Measurements from ENCODE around the gene MIF. TPM values are rescaled to one million over a fixed set of nuclear protein-coding genes. Genes with fewer than 3 reads are reported as not detected.

MIF gene
- total RNA-seq (168 and 283 TPM in 2 replicates), polyA plus RNA-seq (75.0 and 97.3 TPM in 2 replicates), polyA minus RNA-seq (ENCODE audit: low replicate concordance) (24.5 and 46.1 TPM in 2 replicates)
- polyA plus RNA-seq (2012) = 687 and 812 TPM in 2 replicates

DNA sequence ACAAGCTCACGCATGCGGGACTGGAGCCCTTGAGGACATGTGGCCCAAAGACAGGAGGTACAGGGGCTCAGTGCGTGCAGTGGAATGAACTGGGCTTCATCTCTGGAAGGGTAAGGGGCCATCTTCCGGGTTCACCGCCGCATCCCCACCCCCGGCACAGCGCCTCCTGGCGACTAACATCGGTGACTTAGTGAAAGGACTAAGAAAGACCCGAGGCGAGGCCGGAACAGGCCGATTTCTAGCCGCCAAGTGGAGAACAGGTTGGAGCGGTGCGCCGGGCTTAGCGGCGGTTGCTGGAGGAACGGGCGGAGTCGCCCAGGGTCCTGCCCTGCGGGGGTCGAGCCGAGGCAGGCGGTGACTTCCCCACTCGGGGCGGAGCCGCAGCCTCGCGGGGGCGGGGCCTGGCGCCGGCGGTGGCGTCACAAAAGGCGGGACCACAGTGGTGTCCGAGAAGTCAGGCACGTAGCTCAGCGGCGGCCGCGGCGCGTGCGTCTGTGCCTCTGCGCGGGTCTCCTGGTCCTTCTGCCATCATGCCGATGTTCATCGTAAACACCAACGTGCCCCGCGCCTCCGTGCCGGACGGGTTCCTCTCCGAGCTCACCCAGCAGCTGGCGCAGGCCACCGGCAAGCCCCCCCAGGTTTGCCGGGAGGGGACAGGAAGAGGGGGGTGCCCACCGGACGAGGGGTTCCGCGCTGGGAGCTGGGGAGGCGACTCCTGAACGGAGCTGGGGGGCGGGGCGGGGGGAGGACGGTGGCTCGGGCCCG lies at the start of gene MIF:
MIF (plus strand) TSS at position 439 of the 765 bp plus-strand sequence; CDS start at position 531, 92 bp downstream.
- Histone ChIP-seq H3K4me1 (ENCODE audit: control insufficient read depth, extremely low read depth, insufficient read depth, low read length) (peaks cover 12% of the 10 kb centered on the region), H3K9me3 (ENCODE audit: control insufficient read depth, insufficient read depth, low read depth, low read length) (no peaks in the 10 kb centered on the region), H2AFZ (ENCODE audit: low read length) (peak within 1 kb of the TSS; percentile 93), H3K79me2 (ENCODE audit: control insufficient read depth, insufficient read depth, low read length) (peaks cover 18% of the 10 kb centered on the region), H4K20me1 (ENCODE audit: control insufficient read depth, extremely low read depth, insufficient read depth, low read length) (no peaks in the 10 kb centered on the region), H3K27me3 (ENCODE audit: control insufficient read depth, insufficient read depth, low read length) (no peaks in the 10 kb centered on the region), H3K9ac (ENCODE audit: insufficient read depth, low read length) (peak within 1 kb of the TSS; percentile 95), H3K27ac (ENCODE audit: insufficient read depth, low read length) (peak within 1 kb of the TSS; percentile 96), H3K36me3 (ENCODE audit: control insufficient read depth, insufficient read depth, low read length) (peaks cover 17% of the 10 kb centered on the region), H3K4me2 (ENCODE audit: extremely low read depth, insufficient read depth, low read length) (peak within 1 kb of the TSS; percentile 96), H3K4me3 (replicated peaks in 1 of 4; ENCODE audit: control extremely low read depth in 1 of 4, insufficient read depth in 1 of 4, low read depth in 3 of 4, low read length in 4 of 4) (peak within 1 kb of the TSS; percentile 72 to 84 (median 78))
- TF ChIP-seq, protein P1, sequence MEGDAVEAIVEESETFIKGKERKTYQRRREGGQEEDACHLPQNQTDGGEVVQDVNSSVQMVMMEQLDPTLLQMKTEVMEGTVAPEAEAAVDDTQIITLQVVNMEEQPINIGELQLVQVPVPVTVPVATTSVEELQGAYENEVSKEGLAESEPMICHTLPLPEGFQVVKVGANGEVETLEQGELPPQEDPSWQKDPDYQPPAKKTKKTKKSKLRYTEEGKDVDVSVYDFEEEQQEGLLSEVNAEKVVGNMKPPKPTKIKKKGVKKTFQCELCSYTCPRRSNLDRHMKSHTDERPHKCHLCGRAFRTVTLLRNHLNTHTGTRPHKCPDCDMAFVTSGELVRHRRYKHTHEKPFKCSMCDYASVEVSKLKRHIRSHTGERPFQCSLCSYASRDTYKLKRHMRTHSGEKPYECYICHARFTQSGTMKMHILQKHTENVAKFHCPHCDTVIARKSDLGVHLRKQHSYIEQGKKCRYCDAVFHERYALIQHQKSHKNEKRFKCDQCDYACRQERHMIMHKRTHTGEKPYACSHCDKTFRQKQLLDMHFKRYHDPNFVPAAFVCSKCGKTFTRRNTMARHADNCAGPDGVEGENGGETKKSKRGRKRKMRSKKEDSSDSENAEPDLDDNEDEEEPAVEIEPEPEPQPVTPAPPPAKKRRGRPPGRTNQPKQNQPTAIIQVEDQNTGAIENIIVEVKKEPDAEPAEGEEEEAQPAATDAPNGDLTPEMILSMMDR (conservative IDR thresholded peaks at IDR 0.05 in 1 of 2, IDR thresholded peaks at IDR 0.05 in 1 of 2; ENCODE audit: low read depth in 1 of 2, low read length in 2 of 2) = peak; percentile 78 to 80
- no peak for TF ChIP-seq EZH2 (IDR thresholded peaks at IDR 0.05; ENCODE audit: low read length, missing control alignments)
- peak; percentile 88 to 90 for DNase-seq (ENCODE audit: low read depth in 2 of 2)

DNA sequence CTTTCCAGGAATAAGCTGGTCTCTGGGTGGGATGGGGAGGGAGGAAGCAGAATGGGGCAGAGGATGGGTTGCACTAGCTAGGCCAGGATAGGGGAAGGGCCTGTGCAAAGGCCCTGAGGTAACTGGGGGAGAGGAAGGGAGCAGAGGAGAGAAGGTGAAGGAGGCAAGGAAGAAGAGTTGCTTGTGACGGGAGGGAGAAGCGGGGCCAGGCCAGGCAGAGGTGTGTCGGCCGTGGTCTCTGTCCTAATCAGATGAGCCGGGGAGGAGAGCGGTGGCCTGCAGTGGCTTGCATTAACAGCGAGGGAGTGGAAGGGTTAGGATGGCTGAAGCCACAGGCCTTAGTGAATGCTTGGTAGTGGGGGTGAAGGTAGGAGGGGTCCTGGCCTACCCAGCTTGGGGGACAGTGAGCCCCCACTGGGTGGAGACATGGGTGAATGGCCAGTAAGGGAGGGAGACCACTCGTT lies 49.4 kb upstream of the MIF start:
- H4K20me1 ChIP-seq (ENCODE audit: control insufficient read depth, extremely low read depth, insufficient read depth, low read length) = no peaks in the 10 kb centered on the region
- H3K36me3 ChIP-seq (ENCODE audit: control insufficient read depth, insufficient read depth, low read length) = no peaks in the 10 kb centered on the region
- no peak overlapping the region for H3K9ac ChIP-seq (ENCODE audit: insufficient read depth, low read length)
- H2AFZ ChIP-seq (ENCODE audit: low read length) = no peak overlapping the region
- DNase-seq (ENCODE audit: low read depth in 2 of 2) = no peak
- H3K4me2 ChIP-seq (ENCODE audit: extremely low read depth, insufficient read depth, low read length) = no peak overlapping the region
- no peaks in the 10 kb centered on the region for H3K27me3 ChIP-seq (ENCODE audit: control insufficient read depth, insufficient read depth, low read length)
- H3K79me2 ChIP-seq (ENCODE audit: control insufficient read depth, insufficient read depth, low read length) = no peaks in the 10 kb centered on the region
- H3K9me3 ChIP-seq (ENCODE audit: control insufficient read depth, insufficient read depth, low read depth, low read length) = no peaks in the 10 kb centered on the region
- no peak overlapping the region for H3K27ac ChIP-seq (ENCODE audit: insufficient read depth, low read length)
- H3K4me1 ChIP-seq (ENCODE audit: control insufficient read depth, extremely low read depth, insufficient read depth, low read length) = peaks cover 12% of the 10 kb centered on the region
- no peak overlapping the region for H3K4me3 ChIP-seq (replicated peaks in 1 of 4; ENCODE audit: control extremely low read depth in 1 of 4, insufficient read depth in 1 of 4, low read depth in 3 of 4, low read length in 4 of 4)
- TF ChIP-seq, protein P1 (conservative IDR thresholded peaks at IDR 0.05 in 1 of 2, IDR thresholded peaks at IDR 0.05 in 1 of 2; ENCODE audit: low read depth in 1 of 2, low read length in 2 of 2) = no peak
- TF ChIP-seq EZH2 (IDR thresholded peaks at IDR 0.05; ENCODE audit: low read length, missing control alignments) = no peak

DNA sequence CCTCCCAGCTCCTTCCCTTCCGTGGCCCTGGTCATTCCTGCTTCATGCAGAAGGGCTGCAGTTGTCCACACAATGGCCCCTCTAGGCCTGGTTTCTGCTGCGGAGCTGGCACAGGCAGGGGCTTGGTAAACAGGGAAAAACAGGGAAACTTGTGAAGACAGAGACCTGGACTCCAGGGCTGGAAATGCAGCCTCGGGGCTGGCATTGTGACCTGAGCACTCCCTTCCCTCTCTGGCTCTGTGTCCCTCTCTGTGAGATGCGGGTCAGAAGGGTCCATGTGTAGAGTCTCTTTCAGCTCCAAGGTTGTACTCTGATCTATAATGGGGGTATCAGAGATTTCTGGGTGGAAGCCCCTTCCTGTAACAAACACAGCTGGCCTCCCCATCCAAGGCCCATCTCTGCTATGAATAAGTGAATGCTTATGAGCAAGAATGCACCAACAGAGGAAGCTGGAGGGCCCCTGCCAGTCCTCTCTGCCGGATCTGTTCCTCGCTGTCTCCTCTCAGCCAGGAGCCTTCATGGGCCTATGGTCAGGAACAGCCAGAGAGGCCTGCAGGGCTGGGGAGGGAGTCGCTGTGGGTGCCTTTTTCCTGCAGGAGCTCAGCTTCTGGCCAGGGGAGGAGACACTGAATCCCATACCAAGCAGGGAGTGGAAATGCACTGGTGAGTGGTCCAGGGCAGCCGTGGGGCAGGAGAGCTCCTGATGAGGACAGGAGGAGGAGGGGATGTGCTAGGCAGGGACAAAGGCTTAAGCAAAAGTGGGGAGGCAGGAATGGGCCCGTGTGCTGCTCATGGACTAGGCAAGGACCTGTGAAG lies 48.7 kb upstream of the MIF start:
- Histone ChIP-seq H4K20me1 (ENCODE audit: control insufficient read depth, extremely low read depth, insufficient read depth, low read length) (no peaks in the 10 kb centered on the region), H2AFZ (ENCODE audit: low read length) (no peak overlapping the region), H3K4me3 (replicated peaks in 1 of 4; ENCODE audit: control extremely low read depth in 1 of 4, insufficient read depth in 1 of 4, low read depth in 3 of 4, low read length in 4 of 4) (no peak overlapping the region), H3K4me1 (ENCODE audit: control insufficient read depth, extremely low read depth, insufficient read depth, low read length) (peaks cover 12% of the 10 kb centered on the region), H3K27me3 (ENCODE audit: control insufficient read depth, insufficient read depth, low read length) (no peaks in the 10 kb centered on the region), H3K4me2 (ENCODE audit: extremely low read depth, insufficient read depth, low read length) (no peak overlapping the region), H3K9me3 (ENCODE audit: control insufficient read depth, insufficient read depth, low read depth, low read length) (no peaks in the 10 kb centered on the region), H3K36me3 (ENCODE audit: control insufficient read depth, insufficient read depth, low read length) (no peaks in the 10 kb centered on the region), H3K9ac (ENCODE audit: insufficient read depth, low read length) (no peak overlapping the region), H3K79me2 (ENCODE audit: control insufficient read depth, insufficient read depth, low read length) (no peaks in the 10 kb centered on the region), H3K27ac (ENCODE audit: insufficient read depth, low read length) (no peak overlapping the region)
- TF ChIP-seq, protein P1 (conservative IDR thresholded peaks at IDR 0.05 in 1 of 2, IDR thresholded peaks at IDR 0.05 in 1 of 2; ENCODE audit: low read depth in 1 of 2, low read length in 2 of 2) = no peak
- TF ChIP-seq EZH2 (IDR thresholded peaks at IDR 0.05; ENCODE audit: low read length, missing control alignments) = no peak
- no peak for DNase-seq (ENCODE audit: low read depth in 2 of 2)

All from fibroblast of lung (primary cell).